NK-92 treated with Interleukin-12 subunit alpha and Interleukin-12 subunit beta, amount 100 ng/mL, for 24 hours (cell line): ENCODE measurements around the gene KIF20B.
"Not testable (repeated sequence)": the region's sequence is repeated elsewhere in the genome, so short reads cannot be mapped to it uniquely, and the experiment has no call there.

Experiments
- DNase-seq: peaks from one replicate; lab custom pipeline; 2025; lab: John Stamatoyannopoulos, UW

Gene KIF20B

DNA sequence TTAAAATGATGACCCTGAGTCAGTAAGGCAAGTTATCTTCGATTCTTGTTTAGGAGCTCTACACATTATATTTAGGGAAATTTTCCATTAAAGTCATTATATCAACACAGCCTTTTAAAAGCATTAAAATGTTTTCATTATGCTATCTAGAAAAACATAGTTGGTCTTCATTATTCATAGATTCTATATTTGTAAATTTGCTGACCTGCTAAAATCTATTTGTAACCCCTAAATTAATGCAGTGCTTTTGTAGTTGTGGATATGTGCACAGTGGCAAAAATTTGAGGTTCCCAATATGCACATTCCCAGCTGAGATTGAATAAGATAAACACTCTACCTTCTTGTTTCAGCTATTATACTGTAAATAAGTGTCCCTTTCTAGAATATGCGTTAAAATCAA lies 81.1 kb downstream of the KIF20B start:
- DNase-seq, result no peak

DNA sequence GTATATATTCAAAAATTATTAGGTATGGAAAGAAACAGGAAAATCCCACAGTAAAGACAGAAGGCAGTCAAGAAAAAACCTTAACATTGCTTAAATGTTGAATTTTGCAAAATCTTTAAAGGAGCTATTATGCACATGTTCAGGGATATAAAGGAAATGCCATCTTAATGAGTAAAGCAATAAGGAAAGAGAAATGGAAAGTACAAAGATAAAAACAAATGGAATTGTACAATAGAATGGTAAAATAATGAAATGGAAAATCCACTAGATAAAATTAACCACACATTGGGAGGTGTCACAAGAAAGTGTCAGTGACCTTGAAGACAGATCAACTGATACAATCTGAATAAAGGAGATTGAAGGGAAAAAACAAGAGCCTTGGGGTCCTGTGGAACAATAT lies 82.0 kb downstream of the KIF20B start:
- no peak for DNase-seq

DNA sequence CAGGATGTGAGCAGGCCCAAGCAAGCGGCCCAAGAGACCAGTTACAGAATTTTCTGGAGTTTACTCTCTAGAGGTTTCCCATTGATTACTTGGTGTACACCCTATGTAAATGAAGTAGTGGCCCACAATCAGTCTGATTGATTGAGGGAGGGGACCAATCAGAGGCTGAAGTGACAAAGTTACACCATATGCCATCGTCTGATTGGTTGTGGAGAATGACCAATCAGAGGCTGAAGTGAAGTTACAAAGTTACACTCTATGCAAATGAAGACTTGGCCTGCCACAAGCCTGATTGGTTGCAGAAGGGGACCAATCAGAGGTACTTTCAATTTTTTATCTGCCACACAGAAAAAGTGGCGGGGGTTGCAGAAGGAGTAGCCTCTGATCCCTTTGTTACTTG lies 83.7 kb downstream of the KIF20B start:
- no peak for DNase-seq

DNA sequence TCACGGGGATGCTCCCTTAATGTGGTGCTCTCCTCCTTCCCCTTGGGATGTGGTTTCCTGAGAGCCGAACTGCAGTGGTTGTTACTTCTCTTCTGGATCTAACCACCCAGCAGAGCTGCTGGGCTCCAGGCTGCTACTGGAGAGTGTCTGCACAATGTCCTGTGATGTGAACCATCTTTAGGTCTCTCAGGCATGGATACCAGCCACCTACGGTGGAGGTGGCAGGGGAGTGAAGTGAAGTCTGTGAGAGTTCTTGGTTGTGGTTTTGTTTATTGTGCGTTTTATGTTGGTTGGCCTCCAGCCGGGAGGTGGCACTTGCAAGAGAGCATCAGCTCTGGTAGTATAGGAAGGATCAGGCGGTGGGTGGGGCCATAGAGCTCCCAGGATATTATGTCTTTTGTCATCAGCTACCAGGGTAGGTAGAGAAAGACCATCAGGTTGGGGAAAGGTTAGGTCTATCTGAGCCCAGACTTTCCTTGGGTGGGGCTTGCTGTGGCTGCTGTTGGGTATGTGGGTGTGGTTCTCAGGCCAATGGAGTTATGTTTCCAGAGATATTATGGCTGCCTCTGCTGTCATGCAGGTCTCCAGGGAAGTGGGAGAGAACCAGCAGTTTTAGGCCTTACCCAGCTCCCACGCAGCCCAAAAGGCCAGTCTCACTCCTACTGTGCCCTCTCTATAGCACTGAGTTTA lies 87.9 kb downstream of the KIF20B start:
- no peak for DNase-seq

DNA sequence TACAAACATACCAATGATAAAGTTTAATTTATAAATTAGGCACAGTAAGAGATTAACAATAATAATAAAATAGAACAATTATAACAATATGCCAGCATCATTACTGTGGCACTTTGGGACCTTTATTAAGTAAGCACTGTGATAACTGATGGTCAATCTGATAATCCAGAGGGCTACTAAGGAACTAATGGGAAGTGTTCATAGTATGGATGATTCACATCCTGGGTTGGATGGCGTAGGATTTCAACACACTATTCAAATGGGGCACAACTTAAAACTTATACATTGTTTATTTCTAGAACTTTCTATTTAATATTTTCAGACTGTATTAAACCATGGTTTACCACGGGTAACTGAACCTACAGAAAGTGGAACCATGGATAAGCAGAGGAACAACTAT lies 90.8 kb downstream of the KIF20B start:
- DNase-seq, result no peak

DNA sequence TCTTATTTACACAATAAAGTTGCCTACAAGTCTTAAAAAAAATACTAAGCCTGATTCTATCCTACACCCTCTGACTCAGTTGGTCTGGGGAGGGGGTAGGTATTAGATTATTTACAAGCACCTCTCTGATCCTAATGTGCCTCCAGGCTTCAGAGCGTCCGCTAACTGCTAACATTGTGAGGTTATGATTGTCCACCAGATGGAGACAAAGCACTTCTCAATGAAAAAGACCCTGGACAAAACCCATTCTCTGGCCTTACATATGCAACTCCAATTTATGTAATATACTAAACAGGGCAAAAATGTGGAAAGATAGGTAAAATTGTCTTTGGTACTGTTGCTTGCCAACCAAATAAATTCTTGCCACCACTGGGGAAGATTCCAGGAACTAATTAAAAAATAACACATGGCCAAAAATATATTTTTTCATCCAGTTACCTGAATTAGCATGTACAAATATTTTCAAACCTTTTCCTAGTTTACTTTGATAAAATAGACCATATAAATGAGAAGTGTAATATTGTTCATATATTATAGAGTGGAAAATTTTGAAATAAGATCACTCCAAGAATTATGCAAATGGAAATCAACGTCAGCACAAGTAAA lies 92.4 kb downstream of the KIF20B start:
- DNase-seq, result no peak

DNA sequence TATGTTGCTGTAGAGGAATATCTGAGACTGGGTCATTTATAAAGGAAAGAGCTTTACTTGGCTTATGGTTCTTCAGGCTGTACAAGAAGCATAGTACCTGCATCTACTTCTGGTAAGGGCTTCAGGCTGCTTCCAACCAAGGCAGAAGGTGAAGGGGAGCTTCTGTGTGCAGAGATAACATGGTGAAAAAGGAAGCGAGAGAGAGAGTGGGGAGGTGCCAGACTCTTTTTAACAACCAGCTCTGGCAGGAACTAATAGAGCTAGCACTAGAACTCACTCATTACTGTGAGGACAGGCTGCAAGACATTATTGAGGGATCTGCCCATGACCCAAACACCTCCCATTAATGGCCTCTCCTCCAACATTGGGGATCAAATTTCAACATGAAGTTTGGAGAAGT lies 94.5 kb downstream of the KIF20B start:
- no peak for DNase-seq

DNA sequence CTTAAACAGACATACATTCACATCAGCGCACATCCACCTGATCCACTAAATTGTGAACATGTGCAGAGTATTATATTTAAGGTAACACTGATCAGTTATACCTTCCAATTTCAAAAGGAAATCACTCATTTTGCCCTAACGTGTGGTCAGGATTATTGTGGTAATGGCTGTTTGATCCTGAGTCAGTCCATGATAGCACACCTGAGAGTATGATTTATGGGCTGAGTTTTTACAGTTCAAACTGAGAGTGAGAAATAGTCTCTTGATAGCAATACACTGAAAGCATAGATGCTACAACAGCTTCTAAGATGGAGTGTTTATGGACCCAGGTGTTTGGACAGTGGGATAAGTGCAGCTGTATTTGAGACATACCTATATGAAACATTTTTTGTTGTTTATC lies 96.7 kb downstream of the KIF20B start:
- no peak for DNase-seq

DNA sequence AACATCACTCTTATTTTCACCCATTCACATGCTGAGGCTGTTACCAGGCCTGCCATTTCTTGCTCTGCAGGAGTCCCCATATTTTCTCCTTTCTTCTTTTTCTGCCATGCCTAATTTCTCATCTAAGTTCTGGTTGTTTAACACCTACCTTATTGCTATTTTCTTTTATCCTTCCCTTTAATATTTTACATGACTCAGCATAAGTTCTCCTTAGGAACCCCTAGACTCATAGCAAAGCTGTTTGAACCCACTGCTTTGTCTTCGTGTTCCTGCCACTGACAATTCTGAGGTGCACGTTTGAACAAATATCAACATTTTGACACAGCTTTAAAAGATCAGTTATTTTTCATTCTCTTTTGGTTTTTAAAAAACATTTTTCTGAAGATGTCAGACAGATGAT lies 98.2 kb downstream of the KIF20B start:
- no peak for DNase-seq

DNA sequence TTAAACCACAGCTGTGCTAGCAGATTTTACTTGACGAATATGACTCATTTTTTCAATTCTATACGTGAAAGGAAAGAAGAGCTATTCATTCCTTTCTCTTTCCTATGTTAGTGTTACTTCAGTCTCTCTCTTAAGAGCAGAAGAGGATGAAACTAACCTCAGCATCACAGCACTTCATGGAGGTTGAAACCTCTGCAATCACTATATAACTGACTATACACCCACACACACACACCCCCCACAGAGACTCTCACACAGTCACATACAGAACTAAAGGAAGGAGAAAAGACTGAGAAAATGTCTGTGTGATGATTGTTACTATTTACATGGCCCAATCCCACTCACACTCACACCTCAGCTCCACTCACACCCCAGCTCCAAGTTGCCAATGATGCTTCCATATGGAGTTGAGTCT lies 104.2 kb downstream of the KIF20B start:
- DNase-seq, result no peak

DNA sequence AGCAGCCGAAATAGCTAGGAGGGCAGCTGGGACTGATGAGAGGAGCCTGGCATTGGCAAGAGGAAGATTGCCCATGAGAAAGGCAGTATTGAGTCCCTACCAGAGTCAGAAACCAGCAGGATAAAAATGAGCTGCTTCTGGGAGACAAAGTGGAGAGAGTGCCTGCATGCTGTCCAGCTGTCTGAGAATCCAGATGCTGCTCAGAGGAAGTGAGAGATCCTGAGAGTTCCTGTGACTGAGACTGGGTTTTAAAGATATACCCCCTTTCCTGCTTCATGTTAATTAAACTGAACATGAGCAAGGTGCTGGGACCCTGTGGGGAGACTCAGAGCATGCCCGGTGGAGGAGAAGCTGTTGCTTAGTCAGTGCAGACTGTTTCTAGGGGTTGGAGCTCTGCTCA lies 107.5 kb downstream of the KIF20B start:
- DNase-seq, result no peak

DNA sequence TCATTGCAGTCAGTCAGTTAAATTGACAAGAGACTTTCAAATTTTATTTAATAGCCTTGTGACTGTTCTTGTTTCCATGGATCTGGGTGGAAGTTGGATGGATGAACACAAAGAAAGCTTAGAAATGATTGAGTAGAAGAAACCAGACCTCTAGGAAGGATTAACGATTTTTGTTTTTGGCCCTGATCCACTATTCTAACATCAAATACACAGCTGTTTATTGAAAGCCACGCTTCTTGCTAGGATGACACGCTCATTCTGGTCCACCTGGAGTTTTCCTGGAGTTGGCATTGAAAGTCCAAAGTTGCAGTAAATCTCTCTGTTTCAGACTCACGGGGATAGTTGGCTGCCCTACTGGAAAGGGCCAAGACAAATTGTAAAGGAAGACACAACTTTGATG lies 108.4 kb downstream of the KIF20B start:
- DNase-seq, result no peak

DNA sequence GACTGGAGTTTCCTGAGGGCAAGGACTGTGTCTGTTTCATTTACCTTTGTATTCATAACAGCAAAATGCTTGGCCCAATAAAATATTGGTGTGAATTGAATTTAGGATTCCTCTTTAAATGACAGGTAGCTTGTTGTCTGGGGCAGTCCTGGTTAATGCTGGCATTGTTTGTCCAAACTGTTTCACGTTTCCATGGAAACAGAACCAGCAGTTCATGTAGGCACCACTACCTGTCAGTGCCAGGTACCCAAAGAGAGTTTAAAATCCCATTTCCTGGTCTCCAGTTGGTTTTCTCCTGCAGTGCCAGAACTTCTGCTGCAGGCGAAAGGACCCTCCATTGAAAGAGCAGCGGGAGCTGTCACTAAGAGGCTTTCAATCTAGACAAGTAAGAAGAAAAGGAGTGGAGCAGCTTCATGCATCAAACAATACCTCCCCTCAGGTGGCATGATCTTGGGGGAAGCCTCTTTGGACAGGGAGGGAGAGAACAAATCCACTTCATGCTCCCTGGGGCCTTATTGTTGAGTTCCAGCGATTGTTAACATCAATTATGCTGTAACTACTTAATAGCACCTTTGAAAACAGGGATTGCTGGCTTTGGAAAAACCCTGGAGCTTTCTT lies 109.6 kb downstream of the KIF20B start:
- no peak for DNase-seq

DNA sequence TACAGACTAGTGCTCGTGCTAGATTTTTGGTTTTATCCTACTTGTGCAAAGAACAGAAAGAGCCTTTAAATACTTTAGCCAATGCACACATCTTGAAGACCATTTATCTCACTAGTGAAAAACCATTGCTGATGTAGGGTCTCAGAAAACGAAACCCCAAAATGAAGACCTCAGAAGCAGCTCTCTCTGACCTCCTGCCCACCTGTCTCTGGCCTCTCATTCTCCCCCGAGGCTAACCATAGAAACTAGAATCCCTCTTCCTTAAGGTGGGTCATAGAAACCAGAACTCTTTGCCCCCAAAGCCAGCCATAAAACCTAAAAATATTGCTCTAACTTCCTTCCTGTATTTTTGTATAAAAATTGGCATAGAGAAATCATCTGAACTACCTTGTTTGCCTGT lies 112.2 kb downstream of the KIF20B start:
- no peak for DNase-seq

DNA sequence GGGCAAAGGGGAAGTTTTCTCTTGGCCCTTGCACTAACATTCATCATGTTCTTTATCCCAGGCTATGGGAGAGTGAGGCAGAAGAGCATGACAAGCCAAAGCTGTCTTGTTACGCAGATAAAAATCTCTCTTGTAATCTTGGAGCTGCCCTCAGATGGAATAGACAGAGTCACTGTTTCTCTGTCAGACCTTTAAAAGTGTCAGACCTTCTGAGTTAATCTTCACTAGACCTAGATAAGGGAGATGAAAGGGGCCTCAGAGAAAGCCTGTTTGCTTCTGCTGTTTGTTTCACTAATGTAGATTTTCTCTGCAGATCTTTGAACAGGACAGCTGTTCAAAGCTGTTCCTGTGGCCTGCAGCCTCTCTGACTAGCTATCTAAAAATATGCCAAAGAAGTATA lies 112.9 kb downstream of the KIF20B start:
- no peak for DNase-seq

DNA sequence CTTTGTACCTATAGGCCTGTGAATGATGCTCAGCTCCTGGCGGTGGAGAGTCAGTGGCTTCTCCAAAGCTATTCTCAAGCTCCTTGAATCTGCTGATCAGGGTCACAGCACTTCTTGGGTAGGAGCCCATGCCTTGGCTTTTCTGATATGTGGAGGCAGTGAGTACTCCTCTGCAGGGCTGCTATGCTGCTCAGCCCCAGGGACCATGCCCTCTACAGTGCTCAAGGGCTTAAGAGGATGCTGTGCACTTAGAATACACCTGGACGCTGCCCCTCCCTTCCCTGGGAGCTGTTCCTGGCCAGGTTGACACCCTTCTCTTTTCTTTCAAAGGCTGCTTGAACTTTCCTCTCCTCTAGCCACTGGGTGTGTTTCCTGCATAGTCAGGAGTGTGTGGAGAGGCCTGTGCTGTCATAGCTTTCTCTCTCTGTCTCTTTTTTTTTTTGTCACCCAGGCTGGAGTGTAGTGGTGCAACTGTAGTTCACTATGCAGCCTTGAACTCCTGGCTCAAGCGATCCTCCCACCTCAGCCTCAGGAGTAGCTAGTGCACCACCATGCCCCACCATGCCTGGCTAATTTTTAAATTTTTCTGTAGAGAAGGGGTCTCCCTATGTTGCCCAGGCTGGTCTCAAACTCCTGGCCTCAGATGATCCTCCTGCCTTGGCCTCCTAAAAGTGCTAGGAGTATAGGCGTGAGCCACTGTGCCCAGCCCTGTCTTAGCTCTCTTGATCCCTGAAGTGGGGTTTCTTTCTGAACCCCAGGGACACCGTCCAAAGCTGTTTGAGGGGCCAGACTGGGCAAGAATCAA lies 113.9 kb downstream of the KIF20B start:
- DNase-seq, result no peak

DNA sequence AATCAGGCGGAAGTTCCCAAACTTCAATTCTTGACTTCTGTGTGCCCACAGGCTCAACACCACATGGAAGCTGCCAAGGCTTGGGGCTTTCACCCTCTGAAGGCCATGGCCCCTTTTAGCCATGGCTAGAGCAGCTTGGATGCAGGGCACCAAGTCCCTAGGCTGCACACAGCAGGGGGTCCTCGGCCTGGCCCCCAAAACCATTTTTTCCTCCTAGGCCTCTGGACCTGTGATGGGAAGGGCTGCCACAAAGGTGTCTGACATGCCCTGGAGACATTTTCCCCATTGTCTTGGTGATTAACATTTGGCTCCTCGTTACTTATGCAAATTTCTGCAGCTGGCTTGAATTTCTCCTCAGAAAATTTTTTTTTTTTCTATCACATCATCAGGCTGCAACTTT lies 117.6 kb downstream of the KIF20B start:
- DNase-seq, result not testable (repeated sequence)
